Measurements from ENCODE around the gene ZCCHC24.
A peak's percentile ranks its signal among the peaks of the same experiment; 100 is the strongest.

DNA sequence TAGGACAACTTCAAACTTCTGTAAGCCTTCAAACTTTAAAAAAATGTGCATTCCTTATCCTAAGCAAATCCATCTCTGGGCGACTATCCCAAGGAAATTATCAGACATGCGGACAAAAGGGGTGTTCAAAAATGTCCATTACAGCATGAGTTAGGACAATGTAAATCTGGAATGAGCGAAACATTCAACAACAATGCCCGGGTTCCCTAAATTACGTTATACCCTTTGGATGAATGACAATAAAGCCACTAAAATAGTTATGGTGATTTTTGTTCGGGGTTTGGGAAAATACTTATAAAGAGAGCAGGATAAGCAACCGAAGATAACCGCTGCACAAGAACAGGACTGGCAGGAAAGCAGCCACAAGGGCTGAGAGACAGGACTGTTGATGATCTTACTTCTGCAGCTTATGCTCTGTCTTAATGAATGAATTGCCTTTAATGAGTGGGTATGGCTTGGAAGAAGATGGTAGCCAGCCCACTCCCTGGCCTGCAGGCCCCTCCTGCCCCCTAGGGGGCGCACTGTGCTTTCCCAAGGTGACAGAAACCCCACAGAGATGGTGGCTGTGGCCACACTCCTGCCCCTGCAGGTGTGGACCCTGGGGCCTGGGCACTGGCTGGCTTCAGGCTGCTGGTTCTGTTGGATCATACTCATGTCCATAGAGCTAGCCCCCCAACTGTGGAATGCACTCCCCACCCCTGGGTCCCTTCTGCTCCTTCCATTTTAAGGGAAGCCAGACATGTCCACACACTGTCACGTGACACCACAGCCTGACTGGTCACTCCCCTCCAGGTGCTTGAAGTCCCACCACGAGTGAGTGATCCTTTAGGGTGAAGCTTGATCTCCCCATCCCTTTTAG lies 45.0 kb downstream of the ZCCHC24 start:
- TF ChIP-seq, protein P1, sequence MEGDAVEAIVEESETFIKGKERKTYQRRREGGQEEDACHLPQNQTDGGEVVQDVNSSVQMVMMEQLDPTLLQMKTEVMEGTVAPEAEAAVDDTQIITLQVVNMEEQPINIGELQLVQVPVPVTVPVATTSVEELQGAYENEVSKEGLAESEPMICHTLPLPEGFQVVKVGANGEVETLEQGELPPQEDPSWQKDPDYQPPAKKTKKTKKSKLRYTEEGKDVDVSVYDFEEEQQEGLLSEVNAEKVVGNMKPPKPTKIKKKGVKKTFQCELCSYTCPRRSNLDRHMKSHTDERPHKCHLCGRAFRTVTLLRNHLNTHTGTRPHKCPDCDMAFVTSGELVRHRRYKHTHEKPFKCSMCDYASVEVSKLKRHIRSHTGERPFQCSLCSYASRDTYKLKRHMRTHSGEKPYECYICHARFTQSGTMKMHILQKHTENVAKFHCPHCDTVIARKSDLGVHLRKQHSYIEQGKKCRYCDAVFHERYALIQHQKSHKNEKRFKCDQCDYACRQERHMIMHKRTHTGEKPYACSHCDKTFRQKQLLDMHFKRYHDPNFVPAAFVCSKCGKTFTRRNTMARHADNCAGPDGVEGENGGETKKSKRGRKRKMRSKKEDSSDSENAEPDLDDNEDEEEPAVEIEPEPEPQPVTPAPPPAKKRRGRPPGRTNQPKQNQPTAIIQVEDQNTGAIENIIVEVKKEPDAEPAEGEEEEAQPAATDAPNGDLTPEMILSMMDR (IDR thresholded peaks at IDR 0.05), result peak in 5 of 7 experiments; percentile 40 to 68 (median 47)
- TF ChIP-seq POLR2A (IDR thresholded peaks at IDR 0.05) (no peak), EP300 (IDR thresholded peaks at IDR 0.05) (no peak)

All from stomach (tissue), 4 donors.